GM20000 (cell line): Measurements from ENCODE around the gene INSIG1.

Experiments
- DNase-seq: peaks from one replicate; pipeline ENCODE4 v3.0.0; 2012; ENCODE audit warnings: low spot score
- TF ChIP-seq, protein P1 (sequence below): IDR thresholded peaks from 2 replicates; pipeline ENCODE4 v1.5.1; 2012; ENCODE audit warnings: mild to moderate bottlenecking, control low read depth; ENCODE audit errors: extremely low read depth, missing control alignments

INSIG1 gene

GRCh38 chr7:155316427-155317113 is 18.9 kb downstream of the INSIG1 start:
- TF ChIP-seq, protein P1, sequence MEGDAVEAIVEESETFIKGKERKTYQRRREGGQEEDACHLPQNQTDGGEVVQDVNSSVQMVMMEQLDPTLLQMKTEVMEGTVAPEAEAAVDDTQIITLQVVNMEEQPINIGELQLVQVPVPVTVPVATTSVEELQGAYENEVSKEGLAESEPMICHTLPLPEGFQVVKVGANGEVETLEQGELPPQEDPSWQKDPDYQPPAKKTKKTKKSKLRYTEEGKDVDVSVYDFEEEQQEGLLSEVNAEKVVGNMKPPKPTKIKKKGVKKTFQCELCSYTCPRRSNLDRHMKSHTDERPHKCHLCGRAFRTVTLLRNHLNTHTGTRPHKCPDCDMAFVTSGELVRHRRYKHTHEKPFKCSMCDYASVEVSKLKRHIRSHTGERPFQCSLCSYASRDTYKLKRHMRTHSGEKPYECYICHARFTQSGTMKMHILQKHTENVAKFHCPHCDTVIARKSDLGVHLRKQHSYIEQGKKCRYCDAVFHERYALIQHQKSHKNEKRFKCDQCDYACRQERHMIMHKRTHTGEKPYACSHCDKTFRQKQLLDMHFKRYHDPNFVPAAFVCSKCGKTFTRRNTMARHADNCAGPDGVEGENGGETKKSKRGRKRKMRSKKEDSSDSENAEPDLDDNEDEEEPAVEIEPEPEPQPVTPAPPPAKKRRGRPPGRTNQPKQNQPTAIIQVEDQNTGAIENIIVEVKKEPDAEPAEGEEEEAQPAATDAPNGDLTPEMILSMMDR: no peak
- DNase-seq: no peak

DNA sequence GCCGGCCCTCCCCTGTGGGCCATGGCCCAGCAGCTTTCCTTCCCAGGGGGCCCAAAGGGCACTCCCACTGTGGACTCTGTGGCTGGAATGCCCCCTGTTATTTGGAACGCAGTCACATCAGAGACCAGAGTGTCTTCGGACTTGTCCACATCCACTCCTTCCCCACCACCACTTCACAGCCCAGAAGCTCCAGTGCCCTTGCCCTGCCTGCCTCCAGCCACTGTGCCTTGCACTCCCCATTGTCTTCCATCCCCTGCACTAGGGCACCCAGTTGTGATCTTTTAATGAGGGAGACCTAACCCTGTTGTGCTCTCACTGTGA is 19.4 kb downstream of the INSIG1 start:
- no peak for DNase-seq
- TF ChIP-seq, protein P1: no peak

GRCh38 chr7:155318245-155318644 is 20.6 kb downstream of the INSIG1 start:
- DNase-seq: no peak
- TF ChIP-seq, protein P1: no peak

DNA sequence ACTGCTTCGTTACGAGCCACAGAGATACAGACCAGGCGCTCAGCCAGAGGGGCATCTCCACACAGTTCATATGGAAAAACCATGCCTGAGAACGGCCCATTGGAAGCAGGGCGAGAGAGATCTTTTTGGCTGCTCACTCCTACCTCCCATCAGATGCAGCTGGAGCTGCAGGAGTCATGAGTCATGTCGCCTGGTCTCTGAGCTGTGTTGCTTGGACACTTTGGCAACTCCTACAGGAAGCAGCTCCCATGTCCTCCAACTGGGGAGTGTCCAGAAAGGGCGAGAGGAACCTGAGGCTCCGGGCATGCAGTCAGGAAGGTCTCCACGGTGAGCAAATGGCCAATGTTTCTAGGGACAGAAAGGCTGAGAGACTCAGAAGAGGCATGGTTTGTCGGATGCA is 24.9 kb downstream of the INSIG1 start:
- no peak for DNase-seq
- TF ChIP-seq, protein P1: no peak

DNA sequence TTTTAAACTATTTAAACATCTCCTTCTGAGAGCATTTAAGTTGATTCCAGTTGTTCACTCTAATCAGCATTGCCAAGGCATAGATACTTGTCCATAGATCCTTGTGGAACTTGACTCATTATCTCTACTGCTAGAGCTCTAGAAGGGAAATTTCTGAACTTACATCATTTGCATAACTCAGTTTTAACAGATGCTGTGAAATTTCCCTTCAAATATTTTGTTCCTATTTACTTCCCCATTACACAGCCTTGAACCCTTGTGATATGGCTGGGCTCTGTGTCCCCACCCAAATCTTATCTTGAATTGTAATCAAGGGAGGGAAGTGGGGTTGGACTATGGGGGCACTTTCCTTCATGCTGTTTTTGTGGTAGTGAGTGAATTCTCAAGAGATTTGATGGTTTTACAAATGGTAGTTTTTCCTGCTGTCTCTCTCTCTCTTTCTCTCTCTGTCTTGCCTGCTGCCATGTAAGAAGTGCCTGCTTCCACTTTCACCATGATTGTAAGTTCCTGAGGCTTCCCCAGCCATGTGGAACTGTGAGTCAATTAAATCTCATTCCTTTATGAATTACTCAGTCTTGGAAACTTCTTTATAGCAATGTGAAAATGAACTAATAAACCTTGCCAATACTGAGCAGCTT is 25.4 kb downstream of the INSIG1 start:
- TF ChIP-seq, protein P1: no peak
- no peak for DNase-seq

GRCh38 chr7:155324012-155324917 is 26.6 kb downstream of the INSIG1 start:
- no peak for DNase-seq

GRCh38 chr7:155324918-155325235 is 27.2 kb downstream of the INSIG1 start:
- TF ChIP-seq, protein P1: no peak
- no peak for DNase-seq

More at GRCh38 chr7:155324012-155324917, 26.6 kb downstream of the INSIG1 start:
- TF ChIP-seq, protein P1: no peak
